ENCODE measurements around the gene LRRC7. TPM values are rescaled to one million over a fixed set of nuclear protein-coding genes. Genes with fewer than 3 reads are reported as not detected.

Gene LRRC7
- total RNA-seq, 1 experiment from 2014 or later: not detected

- Histone ChIP-seq H3K4me3 (ENCODE audit: low read depth, low read length, poor library complexity, severe bottlenecking) (no peak overlapping the region), H3K9me3 (ENCODE audit: low read depth, low read length, poor library complexity, severe bottlenecking) (no peaks in the 10 kb centered on the region), H3K27ac (ENCODE audit: low read depth, low read length, poor library complexity, severe bottlenecking) (no peak overlapping the region), H3K4me1 (ENCODE audit: insufficient read depth, low read length, poor library complexity, severe bottlenecking) (no peaks in the 10 kb centered on the region), H3K36me3 (ENCODE audit: insufficient read depth, low read length, poor library complexity, severe bottlenecking) (peaks cover 6% of the 10 kb centered on the region), H3K27me3 (replicated peaks; ENCODE audit: insufficient read depth, low read depth, low read length, poor library complexity) (no peaks in the 10 kb centered on the region)
- ChIA-PET POLR2A (ENCODE audit: low non-redundant PET) (no interaction called here), CTCF (no interaction called here)
- no peak for DNase-seq (ENCODE audit: low spot score)
- intact Hi-C loops (cut with micrococcal nuclease; ENCODE audit: unreplicated experiment): no loop called here
- TF ChIP-seq EZH2 (IDR thresholded peaks at IDR 0.05; ENCODE audit: borderline replicate concordance, low read depth, low read length, poor library complexity, severe bottlenecking): no peak
- no TSS peak for BruUV-seq (replicated peaks)
Observed at GRCh38 chr1:70140894-70141293, 573.2 kb downstream of the LRRC7 start.

DNA sequence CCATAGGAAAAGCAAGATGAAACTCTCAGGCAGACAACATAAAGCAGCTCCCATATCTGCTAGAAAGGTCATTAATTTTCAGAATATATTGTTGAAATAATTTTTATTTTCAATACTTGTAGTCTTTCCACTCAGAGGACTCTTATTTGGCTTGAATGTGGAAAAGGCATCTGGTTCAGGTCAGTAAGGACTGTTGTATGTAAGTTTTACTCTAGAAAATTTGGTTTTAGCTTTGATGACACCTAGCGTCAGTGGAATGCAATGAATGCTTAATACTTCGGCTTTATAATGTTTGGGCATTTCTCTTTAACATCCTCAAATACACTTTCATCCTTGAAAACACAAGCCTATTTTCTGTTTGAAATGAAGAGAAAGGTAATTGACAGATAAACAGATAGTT lies 574.4 kb downstream of the LRRC7 start:
- Histone ChIP-seq H3K27ac (ENCODE audit: low read depth, low read length, poor library complexity, severe bottlenecking) (no peak overlapping the region), H3K4me3 (ENCODE audit: low read depth, low read length, poor library complexity, severe bottlenecking) (no peak overlapping the region), H3K4me1 (ENCODE audit: insufficient read depth, low read length, poor library complexity, severe bottlenecking) (no peaks in the 10 kb centered on the region), H3K27me3 (replicated peaks; ENCODE audit: insufficient read depth, low read depth, low read length, poor library complexity) (no peaks in the 10 kb centered on the region), H3K9me3 (ENCODE audit: low read depth, low read length, poor library complexity, severe bottlenecking) (no peaks in the 10 kb centered on the region), H3K36me3 (ENCODE audit: insufficient read depth, low read length, poor library complexity, severe bottlenecking) (peaks cover 6% of the 10 kb centered on the region)
- no TSS peak for BruUV-seq (replicated peaks)
- intact Hi-C loops (cut with micrococcal nuclease; ENCODE audit: unreplicated experiment): no loop called here
- TF ChIP-seq, protein P1, sequence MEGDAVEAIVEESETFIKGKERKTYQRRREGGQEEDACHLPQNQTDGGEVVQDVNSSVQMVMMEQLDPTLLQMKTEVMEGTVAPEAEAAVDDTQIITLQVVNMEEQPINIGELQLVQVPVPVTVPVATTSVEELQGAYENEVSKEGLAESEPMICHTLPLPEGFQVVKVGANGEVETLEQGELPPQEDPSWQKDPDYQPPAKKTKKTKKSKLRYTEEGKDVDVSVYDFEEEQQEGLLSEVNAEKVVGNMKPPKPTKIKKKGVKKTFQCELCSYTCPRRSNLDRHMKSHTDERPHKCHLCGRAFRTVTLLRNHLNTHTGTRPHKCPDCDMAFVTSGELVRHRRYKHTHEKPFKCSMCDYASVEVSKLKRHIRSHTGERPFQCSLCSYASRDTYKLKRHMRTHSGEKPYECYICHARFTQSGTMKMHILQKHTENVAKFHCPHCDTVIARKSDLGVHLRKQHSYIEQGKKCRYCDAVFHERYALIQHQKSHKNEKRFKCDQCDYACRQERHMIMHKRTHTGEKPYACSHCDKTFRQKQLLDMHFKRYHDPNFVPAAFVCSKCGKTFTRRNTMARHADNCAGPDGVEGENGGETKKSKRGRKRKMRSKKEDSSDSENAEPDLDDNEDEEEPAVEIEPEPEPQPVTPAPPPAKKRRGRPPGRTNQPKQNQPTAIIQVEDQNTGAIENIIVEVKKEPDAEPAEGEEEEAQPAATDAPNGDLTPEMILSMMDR (conservative IDR thresholded peaks at IDR 0.05; ENCODE audit: low read depth, low read length): peak; percentile 44
- no peak for TF ChIP-seq EZH2 (IDR thresholded peaks at IDR 0.05; ENCODE audit: borderline replicate concordance, low read depth, low read length, poor library complexity, severe bottlenecking)
- ChIA-PET CTCF (no interaction called here), POLR2A (ENCODE audit: low non-redundant PET) (no interaction called here)
- DNase-seq (ENCODE audit: low spot score): no peak

- Histone ChIP-seq H3K27me3 (replicated peaks; ENCODE audit: insufficient read depth, low read depth, low read length, poor library complexity) (no peaks in the 10 kb centered on the region), H3K9me3 (ENCODE audit: low read depth, low read length, poor library complexity, severe bottlenecking) (no peaks in the 10 kb centered on the region), H3K4me1 (ENCODE audit: insufficient read depth, low read length, poor library complexity, severe bottlenecking) (no peaks in the 10 kb centered on the region), H3K36me3 (ENCODE audit: insufficient read depth, low read length, poor library complexity, severe bottlenecking) (peaks cover 6% of the 10 kb centered on the region), H3K4me3 (ENCODE audit: low read depth, low read length, poor library complexity, severe bottlenecking) (no peak overlapping the region), H3K27ac (ENCODE audit: low read depth, low read length, poor library complexity, severe bottlenecking) (no peak overlapping the region)
- no TSS peak for BruUV-seq (replicated peaks)
- CTCF ChIA-PET: interaction anchor here (0.6 kb wide), 1 partner anchor 1363 kb away, joined by 3 read pairs; no protein-coding TSS in a partner anchor
- no peak for TF ChIP-seq EZH2 (IDR thresholded peaks at IDR 0.05; ENCODE audit: borderline replicate concordance, low read depth, low read length, poor library complexity, severe bottlenecking)
- TF ChIP-seq, protein P1 (conservative IDR thresholded peaks at IDR 0.05; ENCODE audit: low read depth, low read length): peak; percentile 28; the same call in 1 of the 2 replicates
- POLR2A ChIA-PET (ENCODE audit: low non-redundant PET): no interaction called here
- no peak for DNase-seq (ENCODE audit: low spot score)
- intact Hi-C loops (cut with micrococcal nuclease; ENCODE audit: unreplicated experiment): no loop called here
Observed at GRCh38 chr1:70143048-70143659, 575.4 kb downstream of the LRRC7 start.

DNA sequence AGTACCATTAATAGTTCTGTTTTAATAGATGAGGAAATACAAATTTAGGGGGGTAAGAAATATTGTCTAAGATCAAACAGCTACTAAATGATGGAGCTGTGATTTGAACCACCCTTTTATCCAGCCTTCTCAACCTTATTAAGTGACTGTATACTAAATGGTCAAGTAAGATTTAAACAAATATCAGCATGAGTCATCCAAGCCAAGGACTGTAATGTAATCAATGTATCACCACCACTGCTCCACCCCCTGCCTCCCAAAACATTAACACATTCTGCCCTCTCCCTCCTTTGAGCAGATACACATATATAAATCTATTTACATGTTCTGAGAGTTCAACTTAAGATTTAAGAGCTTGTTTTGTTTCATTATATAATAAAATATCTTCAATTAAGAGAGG lies 578.8 kb downstream of the LRRC7 start:
- Histone ChIP-seq H3K27me3 (replicated peaks; ENCODE audit: insufficient read depth, low read depth, low read length, poor library complexity) (no peaks in the 10 kb centered on the region), H3K36me3 (ENCODE audit: insufficient read depth, low read length, poor library complexity, severe bottlenecking) (peaks cover 6% of the 10 kb centered on the region), H3K4me3 (ENCODE audit: low read depth, low read length, poor library complexity, severe bottlenecking) (no peak overlapping the region), H3K9me3 (ENCODE audit: low read depth, low read length, poor library complexity, severe bottlenecking) (no peaks in the 10 kb centered on the region), H3K4me1 (ENCODE audit: insufficient read depth, low read length, poor library complexity, severe bottlenecking) (no peaks in the 10 kb centered on the region), H3K27ac (ENCODE audit: low read depth, low read length, poor library complexity, severe bottlenecking) (no peak overlapping the region)
- ChIA-PET POLR2A (ENCODE audit: low non-redundant PET) (no interaction called here), CTCF (no interaction called here)
- BruUV-seq (replicated peaks): no TSS peak
- intact Hi-C loops (cut with micrococcal nuclease; ENCODE audit: unreplicated experiment): no loop called here
- TF ChIP-seq, protein P1 (conservative IDR thresholded peaks at IDR 0.05; ENCODE audit: low read depth, low read length): no peak
- no peak for TF ChIP-seq EZH2 (IDR thresholded peaks at IDR 0.05; ENCODE audit: borderline replicate concordance, low read depth, low read length, poor library complexity, severe bottlenecking)
- DNase-seq (ENCODE audit: low spot score): no peak
